ENCODE results near the gene ST6GALNAC3. TPM values are rescaled to one million over a fixed set of nuclear protein-coding genes. Genes with fewer than 3 reads are reported as not detected.

Gene ST6GALNAC3
- polyA plus RNA-seq, 2 donors: 0.27 to 0.29 TPM

- Histone ChIP-seq H3K27me3 (ENCODE audit: control insufficient read depth in 1 of 2, insufficient read depth in 2 of 2, low read length in 2 of 2) (no peaks in the 10 kb centered on the region), H3K36me3 (ENCODE audit: control insufficient read depth in 2 of 2, insufficient read depth in 2 of 2, low read length in 1 of 2) (no peaks in the 10 kb centered on the region), H3K27ac (ENCODE audit: low read depth in 2 of 2, low read length in 1 of 2) (no peak overlapping the region), H3K4me1 (ENCODE audit: control insufficient read depth in 2 of 2, insufficient read depth in 2 of 2, low read length in 1 of 2) (no peaks in the 10 kb centered on the region), H3K9me3 (ENCODE audit: control insufficient read depth in 2 of 2, insufficient read depth in 1 of 2, low read depth in 1 of 2, low read length in 1 of 2) (no peaks in the 10 kb centered on the region), H3K4me3 (ENCODE audit: low read depth in 1 of 2, low read length in 2 of 2) (no peak overlapping the region)
- WGBS, 2 donors: 88 to 93% methylated on average over 3 of the region's 3 CpGs
Measured at GRCh38 chr1:76303340-76303717, 228.8 kb downstream of the ST6GALNAC3 start.

GRCh38 chr1:76313304-76313703 lies 238.8 kb downstream of the ST6GALNAC3 start:
- no peaks in the 10 kb centered on the region for H3K36me3 ChIP-seq (ENCODE audit: control insufficient read depth in 2 of 2, insufficient read depth in 2 of 2, low read length in 1 of 2)
- H3K27ac ChIP-seq (ENCODE audit: low read depth in 2 of 2, low read length in 1 of 2): no peak overlapping the region
- no peaks in the 10 kb centered on the region for H3K4me1 ChIP-seq (ENCODE audit: control insufficient read depth in 2 of 2, insufficient read depth in 2 of 2, low read length in 1 of 2)
- H3K9me3 ChIP-seq (ENCODE audit: control insufficient read depth in 2 of 2, insufficient read depth in 1 of 2, low read depth in 1 of 2, low read length in 1 of 2): no peaks in the 10 kb centered on the region
- no peaks in the 10 kb centered on the region for H3K27me3 ChIP-seq (ENCODE audit: control insufficient read depth in 1 of 2, insufficient read depth in 2 of 2, low read length in 2 of 2)
- WGBS, 2 donors: 81 to 84% methylated on average over 1 of the region's 1 CpG
- no peak overlapping the region for H3K4me3 ChIP-seq (ENCODE audit: low read depth in 1 of 2, low read length in 2 of 2)

GRCh38 chr1:76314730-76315129 lies 240.2 kb downstream of the ST6GALNAC3 start:
- no peak overlapping the region for H3K4me3 ChIP-seq (ENCODE audit: low read depth in 1 of 2, low read length in 2 of 2)
- H3K4me1 ChIP-seq (ENCODE audit: control insufficient read depth in 2 of 2, insufficient read depth in 2 of 2, low read length in 1 of 2): no peaks in the 10 kb centered on the region
- H3K27me3 ChIP-seq (ENCODE audit: control insufficient read depth in 1 of 2, insufficient read depth in 2 of 2, low read length in 2 of 2): no peaks in the 10 kb centered on the region
- H3K9me3 ChIP-seq (ENCODE audit: control insufficient read depth in 2 of 2, insufficient read depth in 1 of 2, low read depth in 1 of 2, low read length in 1 of 2): no peaks in the 10 kb centered on the region
- H3K36me3 ChIP-seq (ENCODE audit: control insufficient read depth in 2 of 2, insufficient read depth in 2 of 2, low read length in 1 of 2): no peaks in the 10 kb centered on the region
- whole genome bisulfite sequencing, 2 donors: 92 to 94% methylated on average over 2 of the region's 2 CpGs
- H3K27ac ChIP-seq (ENCODE audit: low read depth in 2 of 2, low read length in 1 of 2): no peak overlapping the region

- H3K4me3 ChIP-seq (ENCODE audit: low read depth in 1 of 2, low read length in 2 of 2): no peak overlapping the region
- no peak overlapping the region for H3K27ac ChIP-seq (ENCODE audit: low read depth in 2 of 2, low read length in 1 of 2)
- no peaks in the 10 kb centered on the region for H3K4me1 ChIP-seq (ENCODE audit: control insufficient read depth in 2 of 2, insufficient read depth in 2 of 2, low read length in 1 of 2)
- H3K36me3 ChIP-seq (ENCODE audit: control insufficient read depth in 2 of 2, insufficient read depth in 2 of 2, low read length in 1 of 2): no peaks in the 10 kb centered on the region
- H3K9me3 ChIP-seq (ENCODE audit: control insufficient read depth in 2 of 2, insufficient read depth in 1 of 2, low read depth in 1 of 2, low read length in 1 of 2): no peaks in the 10 kb centered on the region
- no peaks in the 10 kb centered on the region for H3K27me3 ChIP-seq (ENCODE audit: control insufficient read depth in 1 of 2, insufficient read depth in 2 of 2, low read length in 2 of 2)
- WGBS, 2 donors: 96 to 98% methylated on average over 2 of the region's 2 CpGs
Measured at GRCh38 chr1:76317299-76317900, 242.9 kb downstream of the ST6GALNAC3 start.

GRCh38 chr1:76330991-76331603 lies 256.6 kb downstream of the ST6GALNAC3 start:
- H3K27me3 ChIP-seq (ENCODE audit: control insufficient read depth in 1 of 2, insufficient read depth in 2 of 2, low read length in 2 of 2): no peaks in the 10 kb centered on the region
- H3K4me3 ChIP-seq (ENCODE audit: low read depth in 1 of 2, low read length in 2 of 2): no peak overlapping the region
- H3K4me1 ChIP-seq (ENCODE audit: control insufficient read depth in 2 of 2, insufficient read depth in 2 of 2, low read length in 1 of 2): no peaks in the 10 kb centered on the region
- H3K36me3 ChIP-seq (ENCODE audit: control insufficient read depth in 2 of 2, insufficient read depth in 2 of 2, low read length in 1 of 2): no peaks in the 10 kb centered on the region
- H3K9me3 ChIP-seq (ENCODE audit: control insufficient read depth in 2 of 2, insufficient read depth in 1 of 2, low read depth in 1 of 2, low read length in 1 of 2): no peaks in the 10 kb centered on the region
- H3K27ac ChIP-seq (ENCODE audit: low read depth in 2 of 2, low read length in 1 of 2): no peak overlapping the region
- 12 to 20% methylated on average over 3 of the region's 3 CpGs for WGBS, 2 donors

GRCh38 chr1:76335882-76336281 lies 261.3 kb downstream of the ST6GALNAC3 start:
- H3K27ac ChIP-seq (ENCODE audit: low read depth in 2 of 2, low read length in 1 of 2): no peak overlapping the region
- no peaks in the 10 kb centered on the region for H3K36me3 ChIP-seq (ENCODE audit: control insufficient read depth in 2 of 2, insufficient read depth in 2 of 2, low read length in 1 of 2)
- H3K4me3 ChIP-seq (ENCODE audit: low read depth in 1 of 2, low read length in 2 of 2): no peak overlapping the region
- H3K9me3 ChIP-seq (ENCODE audit: control insufficient read depth in 2 of 2, insufficient read depth in 1 of 2, low read depth in 1 of 2, low read length in 1 of 2): no peaks in the 10 kb centered on the region
- no peaks in the 10 kb centered on the region for H3K27me3 ChIP-seq (ENCODE audit: control insufficient read depth in 1 of 2, insufficient read depth in 2 of 2, low read length in 2 of 2)
- H3K4me1 ChIP-seq (ENCODE audit: control insufficient read depth in 2 of 2, insufficient read depth in 2 of 2, low read length in 1 of 2): peaks cover 0 to 2% of the 10 kb centered on the region in 2 donors

- no peak overlapping the region for H3K27ac ChIP-seq (ENCODE audit: low read depth in 2 of 2, low read length in 1 of 2)
- WGBS, 2 donors: 56 to 76% methylated on average over 8 of the region's 8 CpGs
- no peak overlapping the region for H3K4me3 ChIP-seq (ENCODE audit: low read depth in 1 of 2, low read length in 2 of 2)
- no peaks in the 10 kb centered on the region for H3K36me3 ChIP-seq (ENCODE audit: control insufficient read depth in 2 of 2, insufficient read depth in 2 of 2, low read length in 1 of 2)
- peaks cover 0 to 2% of the 10 kb centered on the region in 2 donors for H3K4me1 ChIP-seq (ENCODE audit: control insufficient read depth in 2 of 2, insufficient read depth in 2 of 2, low read length in 1 of 2)
- no peaks in the 10 kb centered on the region for H3K27me3 ChIP-seq (ENCODE audit: control insufficient read depth in 1 of 2, insufficient read depth in 2 of 2, low read length in 2 of 2)
- H3K9me3 ChIP-seq (ENCODE audit: control insufficient read depth in 2 of 2, insufficient read depth in 1 of 2, low read depth in 1 of 2, low read length in 1 of 2): no peaks in the 10 kb centered on the region
Measured at GRCh38 chr1:76336931-76337371, 262.4 kb downstream of the ST6GALNAC3 start.

- H3K4me3 ChIP-seq (ENCODE audit: low read depth in 1 of 2, low read length in 2 of 2): no peak overlapping the region
Measured at GRCh38 chr1:76337542-76338219, 263.1 kb downstream of the ST6GALNAC3 start.

DNA sequence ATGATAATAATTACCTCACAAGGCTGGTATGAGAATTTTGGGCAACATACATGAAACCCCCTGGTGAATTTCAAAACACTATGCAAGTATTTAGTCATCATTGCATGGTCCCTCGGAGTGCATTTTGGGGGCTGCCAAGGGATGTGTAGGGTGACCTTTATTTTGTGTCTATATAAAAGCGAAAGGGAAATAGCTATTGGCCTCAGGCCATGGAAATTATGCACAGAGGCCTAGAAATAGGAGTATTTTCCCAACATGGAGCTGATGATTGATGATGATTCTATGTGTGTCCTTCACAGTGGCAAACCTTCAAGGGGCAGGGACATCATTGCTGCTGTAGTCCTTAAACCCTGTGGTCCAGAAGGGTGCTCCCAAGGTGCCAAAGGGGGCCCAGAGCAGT lies 265.5 kb downstream of the ST6GALNAC3 start:
- Histone ChIP-seq H3K9me3 (ENCODE audit: control insufficient read depth in 2 of 2, insufficient read depth in 1 of 2, low read depth in 1 of 2, low read length in 1 of 2) (no peaks in the 10 kb centered on the region), H3K4me3 (ENCODE audit: low read depth in 1 of 2, low read length in 2 of 2) (no peak overlapping the region), H3K36me3 (ENCODE audit: control insufficient read depth in 2 of 2, insufficient read depth in 2 of 2, low read length in 1 of 2) (no peaks in the 10 kb centered on the region), H3K4me1 (ENCODE audit: control insufficient read depth in 2 of 2, insufficient read depth in 2 of 2, low read length in 1 of 2) (peaks cover 0 to 2% of the 10 kb centered on the region in 2 donors), H3K27ac (ENCODE audit: low read depth in 2 of 2, low read length in 1 of 2) (no peak overlapping the region), H3K27me3 (ENCODE audit: control insufficient read depth in 1 of 2, insufficient read depth in 2 of 2, low read length in 2 of 2) (no peaks in the 10 kb centered on the region)
- WGBS, 2 donors: 67 to 73% methylated on average over 2 of the region's 2 CpGs

More at GRCh38 chr1:76337542-76338219, 263.1 kb downstream of the ST6GALNAC3 start:
- no peaks in the 10 kb centered on the region for H3K36me3 ChIP-seq (ENCODE audit: control insufficient read depth in 2 of 2, insufficient read depth in 2 of 2, low read length in 1 of 2)
- no peak overlapping the region for H3K27ac ChIP-seq (ENCODE audit: low read depth in 2 of 2, low read length in 1 of 2)
- 78 to 83% methylated on average over 7 of the region's 7 CpGs for WGBS, 2 donors
- H3K9me3 ChIP-seq (ENCODE audit: control insufficient read depth in 2 of 2, insufficient read depth in 1 of 2, low read depth in 1 of 2, low read length in 1 of 2): no peaks in the 10 kb centered on the region
- peaks cover 0 to 2% of the 10 kb centered on the region in 2 donors for H3K4me1 ChIP-seq (ENCODE audit: control insufficient read depth in 2 of 2, insufficient read depth in 2 of 2, low read length in 1 of 2)
- no peaks in the 10 kb centered on the region for H3K27me3 ChIP-seq (ENCODE audit: control insufficient read depth in 1 of 2, insufficient read depth in 2 of 2, low read length in 2 of 2)

Measured in esophagus (tissue), 2 donors.